PFSK-1 (cell line): ENCODE results near the gene SOBP.

ENCODE experiments used
- FOXP2 ChIP-seq: optimal IDR thresholded peaks from 2 replicates; pipeline ENCODE3; 2011; ENCODE audit warnings: borderline replicate concordance, control low read depth, inconsistent platforms; ENCODE audit not compliant: insufficient read depth; ENCODE audit errors: extremely low read length, extremely low read depth
- POLR2AphosphoS5 ChIP-seq: IDR thresholded peaks from 2 replicates; pipeline ENCODE4 v1.6.1; 2012; ENCODE audit warnings: low read depth, mild to moderate bottlenecking, control low read depth, low read length, moderate library complexity
- REST ChIP-seq, 2 experiments: IDR thresholded peaks; 2 replicates each; pipeline versions ENCODE4 v1.6.1 to v1.8.0; 2011 to 2012; ENCODE audit warnings: low read depth in 2 of 2, low read length in 2 of 2, control low read depth in 1 of 2, inconsistent platforms in 1 of 2, mild to moderate bottlenecking in 1 of 2, moderate library complexity in 1 of 2; ENCODE audit not compliant: insufficient read depth in 1 of 2
- SIN3A ChIP-seq: IDR thresholded peaks from 2 replicates; pipeline ENCODE4 v1.6.1; 2012; ENCODE audit warnings: mild to moderate bottlenecking, low read length, moderate library complexity, borderline replicate concordance; ENCODE audit not compliant: insufficient read depth
- TAF1 ChIP-seq: IDR thresholded peaks from 2 replicates; pipeline ENCODE4 v1.6.1; 2012; ENCODE audit warnings: low read length, control low read depth, borderline replicate concordance; ENCODE audit not compliant: insufficient read depth

Gene SOBP

GRCh38 chr6:107652526-107653182 lies 162.7 kb downstream of the SOBP start:
- no peak for TF ChIP-seq FOXP2
- no peak for TF ChIP-seq TAF1
- TF ChIP-seq POLR2AphosphoS5 = no peak
- no peak for TF ChIP-seq SIN3A
- no peak for TF ChIP-seq REST (IDR thresholded peaks at IDR 0.05; ENCODE audit: insufficient read depth in 1 of 2, low read depth in 2 of 2, low read length in 2 of 2)

- no peak for TF ChIP-seq REST (IDR thresholded peaks at IDR 0.05; ENCODE audit: insufficient read depth in 1 of 2, low read depth in 2 of 2, low read length in 2 of 2)
- no peak for TF ChIP-seq POLR2AphosphoS5
- TF ChIP-seq SIN3A = no peak
- TF ChIP-seq TAF1 = no peak
- no peak for TF ChIP-seq FOXP2
Measured at GRCh38 chr6:107653183-107653580, 163.3 kb downstream of the SOBP start.

- no peak for TF ChIP-seq REST (IDR thresholded peaks at IDR 0.05; ENCODE audit: insufficient read depth in 1 of 2, low read depth in 2 of 2, low read length in 2 of 2)
- TF ChIP-seq TAF1 = no peak
- no peak for TF ChIP-seq POLR2AphosphoS5
- no peak for TF ChIP-seq SIN3A
- TF ChIP-seq FOXP2 = no peak
Measured at GRCh38 chr6:107653861-107654394, 164.0 kb downstream of the SOBP start.

- no peak for TF ChIP-seq TAF1
- no peak for TF ChIP-seq POLR2AphosphoS5
- TF ChIP-seq SIN3A = no peak
- TF ChIP-seq FOXP2 = no peak
- no peak for TF ChIP-seq REST (IDR thresholded peaks at IDR 0.05; ENCODE audit: insufficient read depth in 1 of 2, low read depth in 2 of 2, low read length in 2 of 2)
Measured at GRCh38 chr6:107654764-107655163, 164.8 kb downstream of the SOBP start.

- no peak for TF ChIP-seq TAF1
- no peak for TF ChIP-seq REST (IDR thresholded peaks at IDR 0.05; ENCODE audit: insufficient read depth in 1 of 2, low read depth in 2 of 2, low read length in 2 of 2)
- TF ChIP-seq POLR2AphosphoS5 = no peak
- TF ChIP-seq FOXP2 = no peak
- no peak for TF ChIP-seq SIN3A
Measured at GRCh38 chr6:107655245-107655644, 165.3 kb downstream of the SOBP start.
